Astrocyte of the cerebellum (primary cell): ENCODE data around the gene GNRH2.
A peak's percentile ranks its signal among the peaks of the same experiment; 100 is the strongest.

ENCODE experiments used
- DNase-seq: peaks from one replicate; pipeline ENCODE4 v3.0.0-alpha.2; 2011; ENCODE audit warnings: low read depth
- H3K4me3 ChIP-seq: 2 replicates; pipeline ENCODE4 v1.5.1; 2011; ENCODE audit warnings: mild to moderate bottlenecking, low read depth, low read length, moderate library complexity
- CTCF ChIP-seq: IDR thresholded peaks from 2 replicates; pipeline ENCODE4 v1.5.1; 2012; ENCODE audit warnings: low read length, low read depth, moderate library complexity, mild to moderate bottlenecking; ENCODE audit errors: missing control alignments
- in situ Hi-C: cut with HindIII; loops from 2 replicates; pipeline ENCODE4 v1.10.0; 2017; ENCODE audit warnings: low sequenced_read_pairs

The GNRH2 gene

GRCh38 chr20:3043322-3043721 is at the start of gene GNRH2:
Gene GNRH2, plus strand, starts transcription at chr20:3043622. Its CDS starts 793 bp downstream, at chr20:3044415.
- no peak for DNase-seq
- no peak for TF ChIP-seq CTCF
- no peak within 1 kb of the TSS for H3K4me3 ChIP-seq
- in situ Hi-C loops = no loop called here

- DNase-seq = no peak
- in situ Hi-C loops = no loop called here
These were observed 47.6 kb upstream of the GNRH2 start for GRCh38 chr20:2995796-2996195.

GRCh38 chr20:2998728-2999127 is 44.7 kb upstream of the GNRH2 start:
- no peak overlapping the region for H3K4me3 ChIP-seq
- in situ Hi-C loops = no loop called here
- DNase-seq = no peak
- TF ChIP-seq CTCF = no peak

More at GRCh38 chr20:2995796-2996195, 47.6 kb upstream of the GNRH2 start:
- H3K4me3 ChIP-seq = no peak overlapping the region
- no peak for TF ChIP-seq CTCF

GRCh38 chr20:3000852-3001523 is 42.4 kb upstream of the GNRH2 start:
- H3K4me3 ChIP-seq = no peak overlapping the region
- DNase-seq = no peak
- in situ Hi-C loops = no loop called here
- no peak for TF ChIP-seq CTCF

GRCh38 chr20:3003416-3003815 is 40.0 kb upstream of the GNRH2 start:
- TF ChIP-seq CTCF = no peak
- H3K4me3 ChIP-seq = no peak overlapping the region
- DNase-seq = no peak
- in situ Hi-C loops = no loop called here

GRCh38 chr20:3010985-3011723 is 32.3 kb upstream of the GNRH2 start:
- in situ Hi-C loops = no loop called here
- no peak overlapping the region for H3K4me3 ChIP-seq
- DNase-seq = peak; percentile 76
- no peak for TF ChIP-seq CTCF
